ENCODE measurements around the gene MCU. TPM values are rescaled to one million over a fixed set of nuclear protein-coding genes. Genes with fewer than 3 reads are reported as not detected.

The MCU gene
- total and polyA plus RNA-seq, 10 donors = 7.2 to 29.2 (median 19.4) TPM

GRCh38 chr10:72852508-72852907, 160.6 kb downstream of the MCU start:
- intact Hi-C loops (cut with DNase I; ENCODE audit: low total_unique reads) = no loop called here

GRCh38 chr10:72855129-72855528, 163.2 kb downstream of the MCU start:
- TF ChIP-seq POLR2AphosphoS5 (IDR thresholded peaks at IDR 0.05) = no peak
- TF ChIP-seq, protein P1, sequence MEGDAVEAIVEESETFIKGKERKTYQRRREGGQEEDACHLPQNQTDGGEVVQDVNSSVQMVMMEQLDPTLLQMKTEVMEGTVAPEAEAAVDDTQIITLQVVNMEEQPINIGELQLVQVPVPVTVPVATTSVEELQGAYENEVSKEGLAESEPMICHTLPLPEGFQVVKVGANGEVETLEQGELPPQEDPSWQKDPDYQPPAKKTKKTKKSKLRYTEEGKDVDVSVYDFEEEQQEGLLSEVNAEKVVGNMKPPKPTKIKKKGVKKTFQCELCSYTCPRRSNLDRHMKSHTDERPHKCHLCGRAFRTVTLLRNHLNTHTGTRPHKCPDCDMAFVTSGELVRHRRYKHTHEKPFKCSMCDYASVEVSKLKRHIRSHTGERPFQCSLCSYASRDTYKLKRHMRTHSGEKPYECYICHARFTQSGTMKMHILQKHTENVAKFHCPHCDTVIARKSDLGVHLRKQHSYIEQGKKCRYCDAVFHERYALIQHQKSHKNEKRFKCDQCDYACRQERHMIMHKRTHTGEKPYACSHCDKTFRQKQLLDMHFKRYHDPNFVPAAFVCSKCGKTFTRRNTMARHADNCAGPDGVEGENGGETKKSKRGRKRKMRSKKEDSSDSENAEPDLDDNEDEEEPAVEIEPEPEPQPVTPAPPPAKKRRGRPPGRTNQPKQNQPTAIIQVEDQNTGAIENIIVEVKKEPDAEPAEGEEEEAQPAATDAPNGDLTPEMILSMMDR (IDR thresholded peaks at IDR 0.05 in 8 of 11, conservative IDR thresholded peaks at IDR 0.05 in 3 of 11) = no peak
- no peak for TF ChIP-seq POLR2A (IDR thresholded peaks at IDR 0.05)
- no peaks in the 10 kb centered on the region for H3K4me1 ChIP-seq
- DNase-seq = no peak
- H3K4me3 ChIP-seq = no peak overlapping the region
- no peaks in the 10 kb centered on the region for H3K27me3 ChIP-seq (replicated peaks in 1 of 7)
- intact Hi-C loops (cut with DNase I; ENCODE audit: low total_unique reads) = no loop called here
- H3K9me3 ChIP-seq = peaks cover 0 to 13% (median 5%) of the 10 kb centered on the region in 8 donors
- H3K27ac ChIP-seq = no peak overlapping the region
- H3K36me3 ChIP-seq = peaks cover 0 to 20% (median 0%) of the 10 kb centered on the region in 6 donors

More at GRCh38 chr10:72852508-72852907, 160.6 kb downstream of the MCU start:
- DNase-seq = no peak
- H3K27ac ChIP-seq = peak overlapping the region in 1 of 8 donors; percentile 14
- WGBS, 5 donors = 51 to 90% (median 64%) methylated on average over 2 of the region's 2 CpGs
- no peaks in the 10 kb centered on the region for H3K4me1 ChIP-seq
- H3K27me3 ChIP-seq (replicated peaks in 1 of 7) = no peaks in the 10 kb centered on the region
- peaks cover 0 to 13% (median 5%) of the 10 kb centered on the region in 8 donors for H3K9me3 ChIP-seq
- no peak overlapping the region for H3K4me3 ChIP-seq
- H3K36me3 ChIP-seq = peaks cover 0 to 5% (median 0%) of the 10 kb centered on the region in 6 donors
- TF ChIP-seq POLR2AphosphoS5 (IDR thresholded peaks at IDR 0.05) (no peak), POLR2A (IDR thresholded peaks at IDR 0.05) (no peak)
- TF ChIP-seq, protein P1 (IDR thresholded peaks at IDR 0.05 in 8 of 11, conservative IDR thresholded peaks at IDR 0.05 in 3 of 11) = no peak

GRCh38 chr10:72855790-72856189, 163.8 kb downstream of the MCU start:
- no peak for DNase-seq
- H3K4me1 ChIP-seq = no peaks in the 10 kb centered on the region
- no peaks in the 10 kb centered on the region for H3K27me3 ChIP-seq (replicated peaks in 1 of 7)
- no peak overlapping the region for H3K27ac ChIP-seq
- H3K9me3 ChIP-seq = peaks cover 0 to 12% (median 5%) of the 10 kb centered on the region in 8 donors
- peaks cover 0 to 26% (median under 1%) of the 10 kb centered on the region in 6 donors for H3K36me3 ChIP-seq
- TF ChIP-seq, protein P1 (IDR thresholded peaks at IDR 0.05 in 8 of 11, conservative IDR thresholded peaks at IDR 0.05 in 3 of 11) = no peak
- TF ChIP-seq POLR2A (IDR thresholded peaks at IDR 0.05) (no peak), POLR2AphosphoS5 (IDR thresholded peaks at IDR 0.05) (no peak)
- no peak overlapping the region for H3K4me3 ChIP-seq
- 84 to 99% (median 95%) methylated on average over 2 of the region's 2 CpGs for WGBS, 5 donors
- intact Hi-C loops (cut with DNase I; ENCODE audit: low total_unique reads) = no loop called here

DNA sequence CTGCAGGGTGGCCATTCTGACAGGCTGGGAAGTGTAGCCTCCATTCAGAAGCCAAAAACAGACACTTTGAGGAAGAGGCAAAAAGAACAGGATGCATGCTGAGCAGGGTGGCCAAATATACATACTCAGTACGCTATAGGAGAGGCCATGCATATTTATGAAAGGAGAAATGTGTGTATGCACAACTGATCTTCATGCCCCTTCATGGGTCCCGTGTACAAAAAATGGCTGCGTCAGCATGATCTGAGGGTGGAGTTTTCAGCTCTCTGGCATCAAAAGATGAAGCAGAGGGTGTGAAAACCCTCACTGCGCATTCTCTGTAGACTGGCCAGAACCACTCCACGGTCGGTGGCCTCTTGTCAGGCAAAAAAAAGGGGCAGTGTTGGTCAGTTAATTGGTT, 166.1 kb downstream of the MCU start:
- Histone ChIP-seq H3K4me3 (no peak overlapping the region), H3K9me3 (no peaks in the 10 kb centered on the region), H3K4me1 (no peaks in the 10 kb centered on the region), H3K36me3 (peaks cover 0 to 49% (median 8%) of the 10 kb centered on the region in 6 donors), H3K27me3 (replicated peaks in 1 of 7) (no peaks in the 10 kb centered on the region), H3K27ac (no peak overlapping the region)
- no peak for TF ChIP-seq POLR2AphosphoS5 (IDR thresholded peaks at IDR 0.05)
- TF ChIP-seq, protein P1 (IDR thresholded peaks at IDR 0.05 in 8 of 11, conservative IDR thresholded peaks at IDR 0.05 in 3 of 11) = no peak
- TF ChIP-seq POLR2A (IDR thresholded peaks at IDR 0.05) = no peak
- no peak for DNase-seq
- intact Hi-C loops (cut with DNase I; ENCODE audit: low total_unique reads) = no loop called here
- 95 to 98% (median 97%) methylated on average over 6 of the region's 6 CpGs for WGBS, 5 donors

Data from spleen (tissue), 11 donors.